HepG2 (cell line): Measurements from ENCODE around the gene ZG16B. TPM values are rescaled to one million over a fixed set of nuclear protein-coding genes. Genes with fewer than 3 reads are reported as not detected.
A peak's percentile ranks its signal among the peaks of the same experiment; 100 is the strongest.

ENCODE experiments used
- ATAC-seq: fragments of 200-7000 bp; cut with Tn5 transposase; 3 replicates; pipeline ENCODE4 v1.9.1; 2020; ENCODE audit warnings: mild to moderate bottlenecking, moderate library complexity
- BruUV-seq: library from RNA; stranded (reverse); fragments of 400-500 nt; replicated peaks from 2 replicates; lab custom pipeline; 2021; lab: Mats Ljungman, UMichigan
- CTCF ChIA-PET: fragments of 300-600 bp; formaldehyde crosslinking; extraction: SDS; loops from one replicate; lab custom pipeline; 2021; ENCODE audit warnings: low total read pairs, inconsistent platforms, low intra/inter-chr PET ratio; lab: Yijun Ruan, JAX
- POLR2A ChIA-PET: fragments of 350-600 bp; sonication (Branson Sonifier 250); formaldehyde crosslinking; loops from one replicate; lab custom pipeline; 2020; ENCODE audit warnings: antibody characterized with exemption, inconsistent platforms; lab: Yijun Ruan, JAX
- DNase-seq: peaks from one replicate; pipeline ENCODE4 v3.0.0-alpha.2; 2015; ENCODE audit warnings: low spot score
- FAIRE-seq: peaks from 3 replicates; lab custom pipeline; 2011; peaks lifted over from hg19 to GRCh38; lab: Jason Lieb, UNC
- H2AFZ ChIP-seq: one replicate; pipeline ENCODE4 v1.6.1; 2011; ENCODE audit warnings: low read length, inconsistent platforms
- H3K27ac ChIP-seq: fragments of 300-600 bp; 3 replicates; pipeline ENCODE4 v1.8.0; 2011; ENCODE audit warnings: mixed run types, mild to moderate bottlenecking, mixed read lengths, low read length, inconsistent platforms; ENCODE audit not compliant: insufficient read depth; ENCODE audit errors: extremely low read length
- H3K27me3 ChIP-seq, 2 experiments: fragments of 200-600 bp in 1 of 2; 2 replicates in 1 of 2; 3 replicates in 1 of 2; pipeline versions ENCODE4 v1.6.0 to v1.8.0; 2011; ENCODE audit warnings: low read length in 2 of 2, mild to moderate bottlenecking in 2 of 2, moderate library complexity in 2 of 2, inconsistent platforms in 1 of 2; ENCODE audit not compliant: insufficient read depth in 2 of 2, control insufficient read depth in 1 of 2
- H3K36me3 ChIP-seq, 2 experiments: fragments of 200-600 bp in 1 of 2; replicated peaks in 1 of 2; 2 replicates in 1 of 2; 3 replicates in 1 of 2; pipeline versions ENCODE4 v1.5.1 to v1.8.0; 2011; ENCODE audit warnings: low read length in 2 of 2, inconsistent platforms in 1 of 2; ENCODE audit not compliant: insufficient read depth in 2 of 2, control insufficient read depth in 1 of 2
- H3K4me1 ChIP-seq: 2 replicates; pipeline ENCODE4 v1.5.1; 2012; ENCODE audit warnings: low read length, inconsistent platforms; ENCODE audit not compliant: insufficient read depth
- H3K4me2 ChIP-seq: 2 replicates; pipeline ENCODE4 v1.6.0; 2011; ENCODE audit warnings: low read depth, low read length, inconsistent platforms
- H3K4me3 ChIP-seq, 3 experiments: fragments of 200-600 bp in 1 of 3; sonication (generic), shearing (Covaris generic) in 1 of 3; replicated peaks in 1 of 3; 2 replicates each; pipeline ENCODE4 v1.5.1; 2011 to 2016; ENCODE audit warnings: low read length in 3 of 3, inconsistent platforms in 2 of 3, low read depth in 2 of 3, mild to moderate bottlenecking in 2 of 3, control low read depth in 1 of 3, mixed read lengths in 1 of 3; ENCODE audit not compliant: insufficient read depth in 1 of 3
- H3K79me2 ChIP-seq: one replicate; pipeline ENCODE4 v1.6.1; 2011; ENCODE audit warnings: low read length, inconsistent platforms; ENCODE audit not compliant: insufficient read depth
- H3K9ac ChIP-seq: 2 replicates; pipeline ENCODE4 v1.6.0; 2011; ENCODE audit warnings: mild to moderate bottlenecking, low read depth, low read length, inconsistent platforms; ENCODE audit not compliant: insufficient read depth
- H3K9me3 ChIP-seq: 2 replicates; pipeline ENCODE4 v1.5.1; 2012; ENCODE audit warnings: mild to moderate bottlenecking, low read length
- H4K20me1 ChIP-seq: 2 replicates; pipeline ENCODE4 v1.6.0; 2011; ENCODE audit warnings: inconsistent platforms, mild to moderate bottlenecking, low read length, moderate library complexity; ENCODE audit not compliant: insufficient read depth
- CEBPB ChIP-seq: IDR thresholded peaks from 2 replicates; pipeline ENCODE4 v1.6.1; 2011; ENCODE audit warnings: low read depth, low read length, improper control_type of control experiment, borderline replicate concordance
- MIER2 ChIP-seq: IDR thresholded peaks from 2 replicates; pipeline ENCODE4 v1.6.1; 2016; ENCODE audit warnings: missing biosample characterization, missing genetic modification reagents
- REST ChIP-seq, 2 experiments: IDR thresholded peaks; 2 replicates each; pipeline ENCODE4 v1.6.1; 2011 to 2012; ENCODE audit warnings: low read length in 2 of 2, borderline replicate concordance in 1 of 2, low read depth in 1 of 2, mild to moderate bottlenecking in 1 of 2, moderate library complexity in 1 of 2
- ZNF326 ChIP-seq: sonication (generic); formaldehyde crosslinking; IDR thresholded peaks from 2 replicates; pipeline ENCODE4 v1.4.0; 2020; ENCODE audit warnings: missing genetic modification reagents, borderline replicate concordance
- WGBS: methylation state at CpG from one replicate; pipeline ENCODE4 v1.1.6; 2017; ENCODE audit warnings: low lambda C conversion rate; 5-methylcytosine and 5-hydroxymethylcytosine counted together
- in situ Hi-C: cut with HindIII; loops from 2 replicates; pipeline ENCODE4 v1.10.0; 2017; ENCODE audit warnings: low pct_unique_long_range_greater_than_20kb; ENCODE audit not compliant: extremely low pct_ligation_motif_present
- intact Hi-C: fragments of 100-400 bp; cut with micrococcal nuclease; formaldehyde crosslinking; loops from one replicate; pipeline ENCODE4 v1.10.0; 2022; ENCODE audit not compliant: unreplicated experiment
- polyA plus RNA-seq, 8 experiments: library from polyadenylated mRNA; depleted of rRNA in 3 of 8; stranded (reverse) in 7 of 8; unstranded in 1 of 8; fragments of >200 nt; fragmentation: Illumina TruSeq in 4 of 8; extraction: Trizol in 4 of 8; gene quantifications; 2 replicates each; pipeline versions ENCODE4 v1.2.1 to v1.2.3, GENCODE V29; 2011 to 2016; ENCODE audit warnings: low read depth in 4 of 8, missing spikeins in 1 of 8, mixed read lengths in 1 of 8; ENCODE audit not compliant: insufficient read depth in 1 of 8
- total RNA-seq, 5 experiments: library from RNA; depleted of rRNA; stranded (reverse); fragments of >200 nt; fragmentation: Illumina TruSeq; extraction: Trizol; gene quantifications; 2 replicates each; pipeline ENCODE4 v1.2.3, GENCODE V29; 2016; ENCODE audit warnings: low read depth in 1 of 5

The ZG16B gene
- total and polyA plus RNA-seq, 2 of the 13 experiments (the other 11 are each of a cell fraction or from before 2014, with no cell fraction given): 1.5 to 11.3 TPM

- in situ Hi-C loops (loop anchor here (5.0 kb wide), 1 partner anchor 41 kb away; the partner anchor contains the start of gene PRSS33), intact Hi-C loops (no loop called here)
- WGBS: 65% methylated on average over 6 of the region's 14 CpGs
- H3K9me3 ChIP-seq: no peaks in the 10 kb centered on the region
- H3K36me3 ChIP-seq: no peaks in the 10 kb centered on the region
- BruUV-seq: no TSS peak
- no peak overlapping the region for H3K27ac ChIP-seq
- H3K4me3 ChIP-seq: no peak overlapping the region
- peak; percentile 54 to 89 for TF ChIP-seq REST (IDR thresholded peaks at IDR 0.05; ENCODE audit: borderline replicate concordance in 1 of 2, low read depth in 1 of 2, low read length in 2 of 2)
- TF ChIP-seq ZNF326 (CRISPR knock-in tag): no peak
- TF ChIP-seq CEBPB: no peak
- peak; percentile 80 for TF ChIP-seq MIER2 (CRISPR knock-in tag)
- H4K20me1 ChIP-seq: no peaks in the 10 kb centered on the region
- peaks cover 45% of the 10 kb centered on the region for H3K4me1 ChIP-seq
- no peak overlapping the region for H2AFZ ChIP-seq
- no peak overlapping the region for H3K9ac ChIP-seq
- DNase-seq: no peak
- ChIA-PET POLR2A (no interaction called here), CTCF (no interaction called here)
- peaks cover 1 to 80% of the 10 kb centered on the region in 2 experiments for H3K27me3 ChIP-seq
- FAIRE-seq: no peak
- no peak for ATAC-seq
- H3K4me2 ChIP-seq: no peak overlapping the region
- H3K79me2 ChIP-seq: no peaks in the 10 kb centered on the region
Observed at GRCh38 chr16:2827831-2828520, 2.1 kb upstream of the ZG16B start.
